ENCODE measurements around the gene HMGB1.
"Not testable (repeated sequence)": the region's sequence is repeated elsewhere in the genome, so short reads cannot be mapped to it uniquely, and the experiment has no call there.

The HMGB1 gene

DNA sequence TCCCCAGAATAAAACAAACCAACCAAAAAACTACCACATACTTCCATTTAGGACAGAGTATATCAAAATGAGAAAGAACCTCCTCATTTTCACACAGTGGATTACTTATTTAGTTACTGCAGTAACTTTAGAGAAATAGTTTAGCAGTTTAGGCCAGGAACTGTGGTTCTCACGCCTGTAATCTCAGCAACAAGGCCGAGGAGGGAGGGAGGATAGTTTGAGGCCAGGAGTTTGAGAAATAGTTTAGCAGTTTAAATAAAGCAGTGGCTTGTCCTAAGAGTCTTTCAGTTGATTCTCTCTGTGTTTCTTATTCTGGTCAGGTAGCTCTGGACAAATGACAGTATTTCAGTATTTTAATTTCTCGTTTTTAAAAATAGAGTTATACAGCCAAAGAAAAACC, 9.4 kb downstream of the HMGB1 start:
- no peak for DNase-seq
- intact Hi-C loops (cut with DNase I; ENCODE audit: low total_unique reads), result loop anchor here (5.0 kb wide), 1 partner anchor 449 kb away; no protein-coding TSS in a partner anchor
- no peak overlapping the region for H3K4me3 ChIP-seq
- peaks cover 0 to 15% (median 0%) of the 10 kb centered on the region in 3 donors for H3K36me3 ChIP-seq
- H3K27ac ChIP-seq, result peak overlapping the region in 1 of 2 donors; percentile 55
- TF ChIP-seq, protein P1, sequence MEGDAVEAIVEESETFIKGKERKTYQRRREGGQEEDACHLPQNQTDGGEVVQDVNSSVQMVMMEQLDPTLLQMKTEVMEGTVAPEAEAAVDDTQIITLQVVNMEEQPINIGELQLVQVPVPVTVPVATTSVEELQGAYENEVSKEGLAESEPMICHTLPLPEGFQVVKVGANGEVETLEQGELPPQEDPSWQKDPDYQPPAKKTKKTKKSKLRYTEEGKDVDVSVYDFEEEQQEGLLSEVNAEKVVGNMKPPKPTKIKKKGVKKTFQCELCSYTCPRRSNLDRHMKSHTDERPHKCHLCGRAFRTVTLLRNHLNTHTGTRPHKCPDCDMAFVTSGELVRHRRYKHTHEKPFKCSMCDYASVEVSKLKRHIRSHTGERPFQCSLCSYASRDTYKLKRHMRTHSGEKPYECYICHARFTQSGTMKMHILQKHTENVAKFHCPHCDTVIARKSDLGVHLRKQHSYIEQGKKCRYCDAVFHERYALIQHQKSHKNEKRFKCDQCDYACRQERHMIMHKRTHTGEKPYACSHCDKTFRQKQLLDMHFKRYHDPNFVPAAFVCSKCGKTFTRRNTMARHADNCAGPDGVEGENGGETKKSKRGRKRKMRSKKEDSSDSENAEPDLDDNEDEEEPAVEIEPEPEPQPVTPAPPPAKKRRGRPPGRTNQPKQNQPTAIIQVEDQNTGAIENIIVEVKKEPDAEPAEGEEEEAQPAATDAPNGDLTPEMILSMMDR (IDR thresholded peaks at IDR 0.05), result no peak
- no peaks in the 10 kb centered on the region for H3K27me3 ChIP-seq
- peaks cover 0 to 12% (median 2%) of the 10 kb centered on the region in 4 donors for H3K4me1 ChIP-seq
- no peaks in the 10 kb centered on the region for H3K9me3 ChIP-seq

GRCh38 chr13:30454991-30455390, 10.7 kb downstream of the HMGB1 start:
- H3K4me1 ChIP-seq, result peaks cover 0 to 11% (median 2%) of the 10 kb centered on the region in 4 donors
- H3K4me3 ChIP-seq, result no peak overlapping the region
- intact Hi-C loops (cut with DNase I; ENCODE audit: low total_unique reads), result loop anchor here (5.0 kb wide), 1 partner anchor 448 kb away; no protein-coding TSS in a partner anchor
- H3K36me3 ChIP-seq, result peaks cover 0 to 15% (median 0%) of the 10 kb centered on the region in 3 donors
- H3K27me3 ChIP-seq, result no peaks in the 10 kb centered on the region
- TF ChIP-seq, protein P1 (IDR thresholded peaks at IDR 0.05), result no peak
- no peak for DNase-seq
- no peak overlapping the region for H3K27ac ChIP-seq
- no peaks in the 10 kb centered on the region for H3K9me3 ChIP-seq

DNA sequence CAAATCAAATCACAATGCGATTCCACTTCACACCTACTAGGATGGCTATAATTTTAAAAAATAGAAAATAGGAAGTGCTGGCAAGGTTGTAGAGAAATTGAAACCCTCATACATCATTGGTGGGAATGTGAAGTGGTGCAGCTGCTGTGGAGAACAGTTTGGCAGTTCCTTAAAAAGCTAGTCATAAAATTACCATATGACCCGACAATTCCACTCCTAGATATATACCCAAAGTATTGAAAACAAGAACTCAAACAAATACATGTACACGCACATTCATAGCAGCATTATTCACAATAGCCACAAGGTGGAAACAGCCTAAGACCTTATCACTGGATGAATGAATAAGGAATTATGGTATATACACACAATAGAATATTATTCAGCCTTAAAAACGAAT, 12.0 kb downstream of the HMGB1 start:
- TF ChIP-seq, protein P1 (IDR thresholded peaks at IDR 0.05), result no peak
- H3K27ac ChIP-seq, result no peak overlapping the region

DNA sequence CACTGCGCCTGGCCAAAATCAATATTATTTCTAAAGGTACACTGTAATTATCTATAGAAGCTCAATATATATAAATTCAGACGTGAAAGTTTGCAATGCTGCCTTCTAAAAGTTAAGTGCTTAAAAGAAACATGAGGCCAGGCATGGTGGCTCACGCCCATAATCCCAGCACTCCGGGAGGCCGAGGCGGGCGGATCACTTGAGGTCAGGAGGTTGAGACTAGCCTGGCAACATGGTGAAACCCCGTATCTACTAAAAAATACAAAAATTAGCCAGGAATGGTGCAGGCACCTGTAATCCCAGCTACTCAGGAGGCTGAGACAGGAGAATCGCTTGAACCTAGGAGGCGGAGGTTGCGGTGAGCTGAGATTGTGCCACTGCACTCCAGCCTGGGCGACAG, 14.3 kb downstream of the HMGB1 start:
- DNase-seq; H3K36me3 ChIP-seq; H3K4me3 ChIP-seq; H3K27ac ChIP-seq; H3K27me3 ChIP-seq; intact Hi-C loops (cut with DNase I; ENCODE audit: low total_unique reads); H3K9me3 ChIP-seq: not testable (repeated sequence)
- H3K4me1 ChIP-seq, result peaks cover 0 to 12% (median 2%) of the 10 kb centered on the region in 4 donors

More for the DNA sequence above, 12.0 kb downstream of the HMGB1 start:
- Histone ChIP-seq H3K9me3 (no peaks in the 10 kb centered on the region), H3K4me3 (no peak overlapping the region), H3K27me3 (no peaks in the 10 kb centered on the region), H3K4me1 (peaks cover 0 to 11% (median 2%) of the 10 kb centered on the region in 4 donors), H3K36me3 (peaks cover 0 to 9% (median 0%) of the 10 kb centered on the region in 3 donors)
- no peak for DNase-seq
- intact Hi-C loops (cut with DNase I; ENCODE audit: low total_unique reads), result no loop called here

- intact Hi-C loops (cut with DNase I; ENCODE audit: low total_unique reads), result no loop called here
- Histone ChIP-seq H3K4me1 (peaks cover 0 to 16% (median 8%) of the 10 kb centered on the region in 4 donors), H3K27ac (no peak overlapping the region), H3K4me3 (no peak overlapping the region), H3K36me3 (no peaks in the 10 kb centered on the region), H3K9me3 (no peaks in the 10 kb centered on the region), H3K27me3 (no peaks in the 10 kb centered on the region)
- no peak for DNase-seq
- TF ChIP-seq, protein P1 (IDR thresholded peaks at IDR 0.05), result no peak
These were observed 15.7 kb downstream of the HMGB1 start for GRCh38 chr13:30450066-30450465.

GRCh38 chr13:30448441-30448840, 17.3 kb downstream of the HMGB1 start:
- Histone ChIP-seq H3K4me3 (no peak overlapping the region), H3K27me3 (no peaks in the 10 kb centered on the region), H3K27ac (no peak overlapping the region), H3K9me3 (no peaks in the 10 kb centered on the region), H3K36me3 (no peaks in the 10 kb centered on the region), H3K4me1 (peaks cover 0 to 18% (median 8%) of the 10 kb centered on the region in 4 donors)
- TF ChIP-seq, protein P1 (IDR thresholded peaks at IDR 0.05), result no peak
- DNase-seq, result no peak
- intact Hi-C loops (cut with DNase I; ENCODE audit: low total_unique reads), result no loop called here
